GM23338 (cell line): ENCODE results near the gene RHOT1.
"Not testable (repeated sequence)": the region's sequence is repeated elsewhere in the genome, so short reads cannot be mapped to it uniquely, and the experiment has no call there.

Experiments
- CREB1 ChIP-seq: fragments of 250-450 bp; sonication (Bioruptor Pico); IDR thresholded peaks from 2 replicates; pipeline ENCODE4 v1.5.0; 2020; ENCODE audit warnings: low read depth, mild to moderate bottlenecking, moderate library complexity
- EZH2 ChIP-seq: fragments of 200-600 bp; sonication (generic); IDR thresholded peaks from one replicate; pipeline ENCODE4 v1.8.0; 2017; ENCODE audit warnings: antibody characterized with exemption, mild to moderate bottlenecking, low read depth; ENCODE audit not compliant: unreplicated experiment
- EZH2phosphoT487 ChIP-seq: fragments of 200-600 bp; sonication (generic); IDR thresholded peaks from one replicate; pipeline ENCODE4 v1.8.1; 2018; ENCODE audit warnings: antibody characterized with exemption; ENCODE audit not compliant: unreplicated experiment
- POLR2AphosphoS5 ChIP-seq: IDR thresholded peaks from 2 replicates; pipeline ENCODE4 v1.6.1; 2016; ENCODE audit warnings: antibody characterized with exemption, low read depth
- STAT1 ChIP-seq: IDR thresholded peaks from one replicate; pipeline ENCODE4 v1.6.1; 2016; ENCODE audit warnings: antibody characterized with exemption; ENCODE audit not compliant: unreplicated experiment
- TF ChIP-seq, protein P1 (sequence below), 2 experiments: fragments of 200-600 bp in 1 of 2; sonication (generic) in 1 of 2; conservative IDR thresholded peaks; 2 replicates each; pipeline versions ENCODE4 v1.5.1 to v1.6.1; 2016 to 2017; ENCODE audit warnings: antibody characterized with exemption in 2 of 2, low read depth in 2 of 2, mild to moderate bottlenecking in 2 of 2, moderate library complexity in 1 of 2
- TF ChIP-seq, protein P2 (sequence below): IDR thresholded peaks from 2 replicates; pipeline ENCODE4 v1.6.1; 2016; ENCODE audit warnings: antibody characterized with exemption

DNA sequence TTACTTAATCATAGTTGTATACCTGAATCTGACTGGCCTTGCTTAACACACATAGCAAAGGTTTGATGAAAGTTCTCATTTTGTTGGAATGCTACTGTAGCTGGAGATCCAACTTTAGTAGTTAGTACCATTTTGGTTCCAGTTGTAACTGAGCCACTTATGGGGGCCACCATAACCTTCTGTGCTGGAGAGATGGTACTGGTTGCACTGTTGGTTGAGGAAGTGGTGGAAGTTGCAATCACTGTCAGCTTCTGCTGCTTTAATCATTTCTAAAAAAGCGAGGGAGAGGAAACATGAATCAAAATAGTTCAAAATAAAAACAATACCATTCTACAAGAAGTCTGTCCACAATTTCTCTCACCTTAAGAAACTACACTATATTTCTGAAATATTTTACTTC lies 35.1 kb upstream of the RHOT1 start:
- not testable (repeated sequence) for TF ChIP-seq EZH2; STAT1; POLR2AphosphoS5; CREB1 (CRISPR knock-in tag); EZH2phosphoT487
- TF ChIP-seq, protein P1, sequence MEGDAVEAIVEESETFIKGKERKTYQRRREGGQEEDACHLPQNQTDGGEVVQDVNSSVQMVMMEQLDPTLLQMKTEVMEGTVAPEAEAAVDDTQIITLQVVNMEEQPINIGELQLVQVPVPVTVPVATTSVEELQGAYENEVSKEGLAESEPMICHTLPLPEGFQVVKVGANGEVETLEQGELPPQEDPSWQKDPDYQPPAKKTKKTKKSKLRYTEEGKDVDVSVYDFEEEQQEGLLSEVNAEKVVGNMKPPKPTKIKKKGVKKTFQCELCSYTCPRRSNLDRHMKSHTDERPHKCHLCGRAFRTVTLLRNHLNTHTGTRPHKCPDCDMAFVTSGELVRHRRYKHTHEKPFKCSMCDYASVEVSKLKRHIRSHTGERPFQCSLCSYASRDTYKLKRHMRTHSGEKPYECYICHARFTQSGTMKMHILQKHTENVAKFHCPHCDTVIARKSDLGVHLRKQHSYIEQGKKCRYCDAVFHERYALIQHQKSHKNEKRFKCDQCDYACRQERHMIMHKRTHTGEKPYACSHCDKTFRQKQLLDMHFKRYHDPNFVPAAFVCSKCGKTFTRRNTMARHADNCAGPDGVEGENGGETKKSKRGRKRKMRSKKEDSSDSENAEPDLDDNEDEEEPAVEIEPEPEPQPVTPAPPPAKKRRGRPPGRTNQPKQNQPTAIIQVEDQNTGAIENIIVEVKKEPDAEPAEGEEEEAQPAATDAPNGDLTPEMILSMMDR (conservative IDR thresholded peaks at IDR 0.05; ENCODE audit: low read depth in 2 of 2): not testable (repeated sequence)
- TF ChIP-seq, protein P2, sequence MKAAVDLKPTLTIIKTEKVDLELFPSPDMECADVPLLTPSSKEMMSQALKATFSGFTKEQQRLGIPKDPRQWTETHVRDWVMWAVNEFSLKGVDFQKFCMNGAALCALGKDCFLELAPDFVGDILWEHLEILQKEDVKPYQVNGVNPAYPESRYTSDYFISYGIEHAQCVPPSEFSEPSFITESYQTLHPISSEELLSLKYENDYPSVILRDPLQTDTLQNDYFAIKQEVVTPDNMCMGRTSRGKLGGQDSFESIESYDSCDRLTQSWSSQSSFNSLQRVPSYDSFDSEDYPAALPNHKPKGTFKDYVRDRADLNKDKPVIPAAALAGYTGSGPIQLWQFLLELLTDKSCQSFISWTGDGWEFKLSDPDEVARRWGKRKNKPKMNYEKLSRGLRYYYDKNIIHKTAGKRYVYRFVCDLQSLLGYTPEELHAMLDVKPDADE: not testable (repeated sequence)
